Suprapubic skin (tissue), 4 donors: Measurements from ENCODE around the gene ZNF410.

ENCODE experiments used
- CTCF ChIP-seq, 2 donors: fragments of 200-600 bp in 1 of 2; fragments of 450-650 bp in 1 of 2; sonication (generic) in 1 of 2; IDR thresholded peaks; one replicate each; pipeline ENCODE4 v1.5.1; 2016 to 2019; ENCODE audit warnings: antibody characterized with exemption in 2 of 2, mild to moderate bottlenecking in 1 of 2, moderate library complexity in 1 of 2
- POLR2A ChIP-seq, 2 donors: fragments of 450-650 bp; IDR thresholded peaks; one replicate each; pipeline ENCODE4 v1.6.1; 2017; ENCODE audit warnings: antibody characterized with exemption in 2 of 2, mild to moderate bottlenecking in 2 of 2, moderate library complexity in 2 of 2
- POLR2AphosphoS5 ChIP-seq, 3 donors: sonication (generic); formaldehyde crosslinking; IDR thresholded peaks; one replicate each; pipeline ENCODE4 v1.6.1; 2017; ENCODE audit warnings: antibody characterized with exemption in 3 of 3

DNA sequence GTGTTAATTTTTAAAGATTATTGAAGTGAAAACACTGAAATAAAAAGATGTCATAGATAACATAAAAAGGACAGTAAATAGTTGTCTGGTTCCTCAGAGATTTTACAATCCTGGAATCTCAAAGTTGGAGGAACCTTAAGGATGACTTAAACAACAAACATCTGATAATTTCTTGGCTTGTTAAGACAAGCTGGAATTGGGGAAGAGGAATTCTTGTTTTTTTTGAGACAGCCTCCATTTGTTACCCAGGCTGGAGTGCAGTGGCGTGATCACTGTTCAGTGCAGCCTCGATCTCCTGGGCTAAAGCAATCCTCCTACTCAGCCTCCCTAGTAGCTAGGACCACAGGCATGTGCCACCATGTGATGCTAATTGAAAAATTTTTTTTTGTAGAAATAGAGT lies 2.3 kb downstream of the ZNF410 start:
- TF ChIP-seq CTCF (IDR thresholded peaks at IDR 0.05) (no peak), POLR2AphosphoS5 (IDR thresholded peaks at IDR 0.05) (no peak), POLR2A (IDR thresholded peaks at IDR 0.05) (no peak)
